Globus pallidus (tissue), 1 donor: ENCODE measurements around the gene PTGDS.

ENCODE experiments used
- DNase-seq: peaks from one replicate; pipeline ENCODE4 v3.0.0-alpha.2; 2015; ENCODE audit warnings: low spot score

The PTGDS gene

DNA sequence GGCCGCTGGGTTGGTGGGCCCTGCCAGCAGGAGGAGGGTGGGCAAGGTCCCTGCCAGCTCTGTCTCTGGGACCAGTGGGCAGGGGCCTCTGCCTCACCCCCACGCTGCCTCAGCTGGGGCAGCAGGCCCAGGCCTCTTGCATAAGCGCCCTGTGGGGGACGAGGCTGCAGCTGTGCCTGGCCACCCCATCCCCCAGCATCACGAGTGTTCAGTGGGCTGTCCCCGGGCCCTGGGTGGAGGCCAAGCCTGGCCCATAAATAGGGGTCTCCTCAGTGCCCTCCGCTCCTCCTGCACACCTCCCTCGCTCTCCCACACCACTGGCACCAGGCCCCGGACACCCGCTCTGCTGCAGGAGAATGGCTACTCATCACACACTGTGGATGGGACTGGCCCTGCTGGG, at the start of gene PTGDS:
PTGDS (plus strand) TSS at position 282 of the 400 bp plus-strand sequence; CDS start at position 357, 75 bp downstream.
- peak; percentile 98 for DNase-seq

DNA sequence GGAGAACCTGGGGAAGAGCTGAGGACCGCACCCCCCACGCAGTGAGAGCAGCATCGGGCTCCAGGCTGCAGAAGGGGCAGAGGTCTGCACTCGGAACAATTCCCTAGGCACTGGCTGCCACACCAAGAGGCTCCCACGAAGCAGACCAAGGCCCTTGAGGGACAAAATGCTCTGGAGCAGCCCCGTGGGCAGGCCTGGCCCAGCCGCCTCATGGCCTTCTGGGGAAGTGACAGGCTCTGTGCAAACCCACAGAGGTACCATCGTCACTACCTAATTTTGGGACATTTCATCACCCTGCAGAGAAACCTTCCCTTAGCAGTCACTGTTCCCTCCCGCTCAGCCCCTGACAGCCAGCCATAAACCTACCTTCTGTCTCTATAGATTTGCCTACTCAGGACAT, 48.7 kb upstream of the PTGDS start:
- DNase-seq = no peak

DNA sequence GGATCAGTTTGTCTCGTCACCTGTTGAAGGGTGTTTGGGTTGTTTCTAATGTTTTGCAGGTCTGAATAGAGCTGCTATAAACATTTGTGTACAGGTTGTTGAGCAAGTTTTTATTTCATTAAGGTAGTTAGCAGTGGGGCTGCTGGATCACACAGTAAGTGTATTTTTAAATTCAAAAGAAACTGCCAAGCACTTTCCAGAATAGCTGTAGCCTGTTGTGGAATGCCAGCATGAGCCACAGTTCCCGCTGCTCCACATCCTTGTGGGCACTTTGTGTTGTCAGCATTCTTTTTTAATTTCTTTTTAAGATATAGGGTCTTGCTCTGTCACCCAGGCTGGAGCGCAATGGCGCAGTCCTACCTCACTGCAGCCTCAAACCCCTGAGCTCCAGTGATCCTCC, 47.3 kb upstream of the PTGDS start:
- DNase-seq = no peak

DNA sequence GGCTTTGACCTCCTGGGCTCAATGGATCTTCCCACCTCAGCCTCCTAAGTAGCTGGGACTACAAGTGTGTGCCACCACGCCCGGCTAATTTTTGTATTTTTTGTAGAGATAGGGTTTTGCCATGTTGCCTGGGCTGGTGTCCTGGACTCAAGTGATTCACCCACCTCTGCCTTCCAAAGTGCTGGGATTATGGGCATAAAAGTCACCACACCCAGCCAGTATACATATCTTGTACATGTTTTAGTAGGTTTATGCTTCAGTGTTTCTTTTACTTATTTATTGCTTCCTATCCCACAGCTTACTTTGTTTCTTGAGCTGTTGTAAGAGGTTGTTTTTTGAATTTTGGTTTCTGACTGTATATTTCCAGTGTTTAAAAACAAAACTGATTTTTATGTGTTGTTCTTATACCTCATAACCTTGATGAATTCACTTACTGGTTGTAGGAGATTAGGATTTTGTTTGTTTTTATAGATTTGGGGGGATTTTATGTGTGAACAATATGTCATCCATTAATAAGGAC, 45.6 kb upstream of the PTGDS start:
- no peak for DNase-seq

DNA sequence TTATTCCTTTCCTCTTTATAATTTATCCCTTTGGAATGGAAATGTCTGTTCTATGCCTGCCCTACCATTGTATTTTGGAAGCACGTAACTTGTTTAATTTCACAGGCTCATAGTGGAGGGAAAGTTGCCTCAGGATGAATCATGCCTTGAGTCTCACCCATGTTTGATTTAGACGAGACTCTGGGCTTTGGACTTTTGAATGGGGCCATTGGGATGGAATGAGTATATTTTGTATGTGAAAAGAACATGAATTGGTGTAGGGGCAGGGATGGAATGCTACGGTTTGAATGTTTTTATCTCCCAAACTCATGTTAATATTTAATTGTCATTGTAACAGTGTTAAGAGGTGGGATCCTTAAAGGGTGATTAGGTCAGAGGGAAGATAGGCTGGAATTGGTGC, 43.0 kb upstream of the PTGDS start:
- DNase-seq = no peak

DNA sequence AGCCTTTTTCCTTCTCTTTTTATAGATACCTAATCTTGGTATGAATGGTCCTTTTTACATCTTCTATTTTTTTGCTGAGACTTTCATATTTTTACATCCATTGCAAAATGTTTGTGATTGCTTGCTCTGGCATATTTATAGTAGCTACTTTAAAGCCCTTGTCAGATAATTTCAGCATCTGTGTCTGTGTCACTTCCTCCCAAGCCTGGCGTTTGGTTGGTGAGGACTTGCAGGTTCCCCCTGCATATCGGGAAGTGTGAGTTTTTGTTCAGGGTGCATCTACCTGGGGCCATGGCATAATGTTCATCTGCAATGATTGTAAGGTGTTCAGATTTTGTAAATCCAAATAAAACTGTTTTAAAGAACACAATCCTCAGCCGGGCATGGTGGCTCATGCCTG, 41.7 kb upstream of the PTGDS start:
- no peak for DNase-seq

DNA sequence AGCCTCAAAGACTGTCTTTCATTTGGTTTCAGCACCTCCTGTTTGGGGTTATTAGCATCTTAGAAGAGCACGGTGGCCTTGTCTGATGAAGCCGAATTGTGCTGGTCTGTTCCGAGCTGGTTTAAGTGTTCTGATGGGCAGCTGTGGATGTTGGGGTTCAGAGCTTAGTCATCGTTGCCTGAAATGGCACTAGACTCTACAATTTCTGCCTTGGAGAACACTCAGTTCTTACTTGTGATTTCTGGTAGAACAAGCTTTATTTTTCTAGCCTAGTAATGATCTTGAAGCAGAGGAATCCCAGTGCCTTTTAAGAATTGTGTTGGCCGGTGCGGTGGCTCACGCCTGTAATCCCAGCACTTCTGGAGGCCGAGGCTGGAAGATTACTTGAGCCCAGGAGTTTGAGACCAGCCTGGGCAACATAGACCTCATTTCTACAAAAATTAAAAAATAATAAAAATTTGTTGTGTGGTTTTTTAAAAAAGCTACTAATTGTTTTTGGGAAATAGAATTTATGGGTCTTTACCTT, 40.6 kb upstream of the PTGDS start:
- DNase-seq = no peak

DNA sequence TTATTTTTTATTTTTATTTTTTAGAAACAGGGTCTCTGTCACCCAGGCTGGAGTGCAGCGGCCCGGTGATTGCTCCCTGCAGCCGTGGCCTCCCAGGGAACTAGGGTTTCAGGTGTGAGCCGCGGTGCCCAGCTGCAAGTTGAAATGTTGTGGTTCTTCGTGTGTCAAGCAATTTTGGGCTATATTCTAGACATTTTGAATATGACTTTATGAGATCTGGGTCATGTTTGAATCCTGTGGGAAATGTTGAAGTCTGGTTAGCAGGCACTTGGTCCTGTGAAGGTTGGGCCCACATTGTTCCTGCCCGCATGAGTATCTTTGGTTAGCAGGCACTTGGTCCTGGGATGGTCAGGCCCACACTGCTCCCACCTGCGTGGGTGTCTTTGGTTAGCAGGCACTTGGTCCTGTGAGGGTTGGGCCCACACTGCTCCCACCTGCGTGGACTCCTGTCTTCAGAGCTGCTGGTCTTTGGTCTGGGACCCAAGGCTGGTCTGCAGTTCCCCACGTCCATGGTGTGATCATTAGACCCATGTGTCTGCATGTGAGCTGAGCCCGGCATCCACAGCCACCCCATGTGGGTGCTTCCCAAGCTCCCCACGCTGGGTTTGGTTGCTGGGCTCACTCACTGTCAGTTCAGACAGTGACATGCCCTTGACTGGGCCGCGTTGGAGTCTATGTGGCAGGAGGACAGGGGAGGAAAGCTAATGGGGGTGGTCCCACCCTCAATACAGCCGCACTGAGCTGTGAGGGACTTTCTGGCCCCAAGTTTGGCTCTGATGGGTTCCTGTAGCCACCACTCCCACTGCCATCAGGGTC, 39.9 kb upstream of the PTGDS start:
- no peak for DNase-seq

DNA sequence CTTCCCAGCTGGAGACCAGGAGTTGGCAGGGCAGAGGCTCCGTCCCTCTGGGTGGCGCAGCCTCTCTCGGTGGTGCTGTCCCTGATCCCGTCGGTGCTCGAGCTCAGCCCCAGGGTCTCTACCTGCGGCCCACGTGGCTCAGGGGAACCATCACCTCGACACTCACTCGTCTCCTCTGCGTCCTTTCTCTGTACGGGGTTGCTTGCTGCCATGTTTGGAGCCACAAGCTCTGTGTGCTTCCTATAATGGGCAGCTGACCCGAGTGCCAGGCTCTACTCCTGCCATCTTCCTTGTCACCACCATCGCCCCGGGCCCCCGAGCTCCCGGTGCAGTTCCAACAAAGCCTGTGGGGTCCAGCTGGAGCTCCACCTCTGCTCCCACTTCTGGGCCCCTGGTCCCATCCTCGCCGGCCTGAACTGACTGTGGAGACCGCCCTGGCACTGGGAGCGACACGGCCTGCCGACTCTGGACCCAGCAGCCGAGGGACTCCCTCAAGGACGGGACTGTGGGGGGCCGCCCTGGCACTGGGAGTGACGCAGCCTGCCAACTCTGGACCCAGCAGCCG, 37.8 kb upstream of the PTGDS start:
- no peak for DNase-seq

DNA sequence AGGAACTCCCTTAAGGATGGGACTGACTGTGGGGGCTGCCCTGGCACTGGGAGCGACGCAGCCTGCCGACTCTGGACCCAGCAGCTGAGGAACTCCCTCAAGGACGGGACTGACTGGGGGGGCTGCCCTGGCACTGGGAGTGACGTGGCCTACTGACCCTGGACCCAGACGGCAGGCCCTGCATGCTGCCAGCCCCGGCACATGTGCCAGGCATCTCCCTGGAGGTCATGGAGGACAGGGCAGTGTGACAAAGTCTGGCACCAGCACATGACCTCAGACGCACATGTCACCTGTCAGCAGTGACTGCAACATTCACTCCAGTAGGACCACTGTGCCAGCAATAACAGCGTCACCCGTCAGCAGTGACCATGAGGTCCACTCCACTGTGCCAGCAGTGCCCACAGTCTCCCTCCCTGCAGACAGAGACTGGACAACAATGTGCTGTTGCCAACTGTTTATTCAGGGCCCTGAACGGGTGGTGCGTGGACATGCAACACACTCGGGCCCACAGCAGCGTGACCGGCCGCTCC, 37.2 kb upstream of the PTGDS start:
- DNase-seq = peak; percentile 91

DNA sequence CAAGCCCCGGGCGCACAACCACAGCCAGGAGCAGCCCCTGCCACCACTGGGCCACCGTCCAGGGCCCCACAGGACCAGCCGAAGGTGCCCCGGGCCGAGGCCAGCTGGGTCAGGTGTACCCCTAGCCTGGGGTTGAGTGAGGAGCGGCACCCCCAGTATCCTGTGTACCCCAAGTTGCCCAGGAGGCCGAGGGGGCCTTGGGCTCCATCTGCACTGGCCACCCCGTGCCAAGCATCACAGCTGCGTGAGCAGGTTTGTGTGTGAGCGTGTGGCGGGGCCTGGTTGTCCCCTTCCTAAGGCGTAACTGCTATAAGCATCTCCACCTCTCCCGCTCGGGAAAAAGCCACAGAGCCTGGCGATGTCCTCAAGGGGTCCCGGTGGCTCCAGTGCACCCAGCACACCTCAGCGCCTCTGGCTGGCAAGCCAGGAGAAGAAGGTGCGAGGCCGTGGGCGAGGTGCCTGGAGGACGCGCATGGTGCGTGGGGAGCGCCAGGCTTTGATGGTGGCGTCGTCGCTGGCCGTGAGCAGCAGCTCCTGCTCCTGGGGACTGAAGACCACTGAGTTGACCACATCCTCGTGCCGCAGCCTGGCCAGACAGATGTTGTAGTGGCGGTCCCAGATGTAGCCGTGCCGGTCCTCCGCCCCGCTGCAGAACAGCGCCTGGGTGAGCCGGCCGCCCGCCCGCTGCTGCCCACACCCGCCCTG, 36.6 kb upstream of the PTGDS start:
- DNase-seq = no peak

DNA sequence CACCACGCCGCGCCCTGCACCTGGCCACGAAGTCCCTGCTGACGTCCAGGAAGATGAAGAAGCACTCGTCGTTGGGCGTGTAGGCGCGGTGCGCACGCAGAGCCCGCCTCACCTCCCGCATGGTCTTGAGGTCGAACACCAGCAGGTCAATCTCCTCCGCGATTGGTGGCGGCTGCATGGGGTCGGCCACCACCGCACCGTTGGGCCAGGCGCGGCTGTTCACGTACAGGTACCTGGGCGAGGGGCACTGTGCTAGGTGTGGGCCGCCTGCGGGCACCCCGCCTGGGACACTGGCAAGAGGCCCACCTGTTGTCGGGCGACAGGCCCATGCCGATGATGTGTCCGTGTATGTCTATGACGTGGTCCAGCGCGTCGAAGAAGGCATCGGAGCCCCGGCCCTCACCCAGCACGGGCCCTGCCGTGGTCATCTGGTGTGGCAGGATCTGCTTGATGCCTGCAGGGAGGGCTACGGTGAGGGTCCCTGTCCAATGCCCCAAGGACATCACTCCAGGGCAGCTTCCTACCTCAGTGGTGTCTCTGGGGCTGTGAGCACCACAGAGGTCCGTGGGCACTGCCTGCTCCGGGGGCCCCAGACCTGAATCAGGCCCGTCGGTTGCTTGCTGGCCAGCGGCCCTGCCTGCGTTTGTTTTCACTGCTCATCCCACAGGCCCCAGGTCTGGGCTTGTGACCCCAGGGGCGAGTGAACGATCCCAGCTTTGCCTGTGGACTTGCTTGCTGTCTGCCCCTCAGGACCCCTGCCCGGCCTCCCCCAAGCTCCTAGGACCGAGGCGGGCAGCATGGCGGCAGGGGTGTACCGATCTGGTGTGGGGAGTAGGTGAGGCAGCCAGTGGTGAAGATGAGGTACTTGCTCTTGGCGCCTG, 35.8 kb upstream of the PTGDS start:
- no peak for DNase-seq

DNA sequence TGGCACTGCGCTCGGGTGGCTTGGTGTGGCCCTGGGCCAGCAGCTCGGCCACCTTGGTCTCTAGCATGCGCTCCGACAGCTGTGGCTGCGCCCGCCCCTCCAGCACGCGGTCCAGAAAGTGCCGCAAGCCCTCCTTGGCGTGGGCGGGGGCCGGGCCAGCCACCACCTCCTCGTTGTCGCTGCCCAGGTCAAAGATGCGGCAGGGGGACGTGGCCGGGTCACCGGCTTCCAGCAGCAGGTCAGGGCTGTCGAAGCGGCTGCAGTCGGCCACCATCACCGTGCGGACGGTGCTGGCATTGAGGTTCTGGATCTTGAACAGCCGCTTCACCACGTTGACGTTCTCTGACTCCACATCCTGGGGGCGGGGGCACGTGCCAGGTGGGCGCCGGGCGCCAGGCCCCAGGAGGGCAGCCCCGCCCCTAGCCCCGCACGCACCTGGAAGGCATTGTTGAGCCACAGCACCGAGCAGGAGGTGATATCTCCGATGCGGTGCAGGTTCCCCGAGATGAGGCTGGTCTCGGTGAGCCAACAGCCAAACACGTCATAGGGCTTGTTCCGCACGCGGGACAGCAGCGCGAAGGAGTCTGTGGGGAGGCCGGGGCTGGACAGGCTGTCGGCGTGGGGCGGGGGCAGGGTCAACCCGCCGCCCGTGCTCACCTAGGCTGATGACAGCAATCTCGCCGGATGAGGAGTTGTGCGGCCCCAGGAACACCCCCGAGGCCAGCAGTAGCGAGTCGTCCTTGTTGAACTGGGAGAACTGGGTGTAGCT, 35.0 kb upstream of the PTGDS start:
- no peak for DNase-seq

DNA sequence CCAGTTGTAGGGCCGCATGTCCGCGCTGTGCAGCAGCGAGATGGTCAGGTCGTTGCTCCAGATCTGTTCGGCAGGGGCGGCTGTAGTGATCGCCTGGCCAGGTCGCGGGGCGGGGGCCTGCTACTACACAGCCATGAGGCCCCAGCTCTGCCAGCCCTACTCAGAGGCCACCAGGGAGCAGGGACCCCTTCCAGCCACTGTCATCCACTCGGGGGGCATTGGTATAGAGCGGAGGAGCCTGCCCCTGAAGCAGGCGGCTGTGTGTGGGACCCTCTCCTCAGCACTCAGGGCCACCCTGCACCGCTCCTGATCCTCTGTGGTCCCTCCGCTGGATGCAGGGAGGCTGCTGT, 34.4 kb upstream of the PTGDS start:
- DNase-seq = no peak

DNA sequence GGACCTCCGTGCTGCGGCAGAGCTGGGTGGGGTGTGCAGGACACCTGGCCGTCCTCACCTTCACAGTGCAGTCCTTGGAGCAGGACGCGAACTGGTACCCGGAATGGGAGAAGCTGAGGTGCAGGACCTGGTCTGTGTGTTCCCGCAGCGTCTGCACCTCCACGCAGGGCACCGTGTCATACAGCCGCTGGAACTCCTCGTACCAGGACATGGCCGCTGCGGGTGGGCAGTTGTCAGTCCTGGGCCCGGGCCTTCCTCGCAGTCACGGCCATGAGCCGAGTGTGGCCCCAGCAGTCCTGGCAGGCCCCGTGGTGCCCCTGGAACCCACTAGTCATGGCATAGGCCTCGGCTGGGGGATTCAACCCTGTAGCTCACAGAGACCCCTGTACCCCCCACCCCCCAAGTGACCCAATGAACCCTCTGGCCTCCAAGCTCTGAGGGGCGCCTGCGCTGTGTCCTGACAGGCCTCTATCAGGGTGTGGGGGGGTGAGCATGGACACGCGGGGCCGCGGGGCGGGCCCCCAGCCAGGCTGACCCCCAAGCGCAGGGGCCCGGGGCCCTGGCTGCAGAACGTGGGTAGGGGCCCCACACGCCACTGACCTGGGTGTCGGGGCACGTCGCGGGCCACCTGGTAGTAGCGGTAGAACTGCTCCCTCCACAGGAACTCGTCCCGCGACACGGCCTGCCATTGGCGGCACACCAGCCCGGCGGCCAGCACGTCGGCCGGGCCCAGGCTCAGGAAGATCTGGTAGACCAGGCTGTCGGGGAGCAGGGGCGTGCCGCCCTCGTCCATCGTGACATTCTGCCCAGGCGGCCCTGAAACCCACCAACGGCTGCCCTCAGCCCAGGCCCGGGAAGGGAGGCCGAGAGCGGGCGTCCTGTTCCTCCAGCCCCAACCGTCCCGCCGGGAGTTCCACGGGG, 33.8 kb upstream of the PTGDS start:
- no peak for DNase-seq

DNA sequence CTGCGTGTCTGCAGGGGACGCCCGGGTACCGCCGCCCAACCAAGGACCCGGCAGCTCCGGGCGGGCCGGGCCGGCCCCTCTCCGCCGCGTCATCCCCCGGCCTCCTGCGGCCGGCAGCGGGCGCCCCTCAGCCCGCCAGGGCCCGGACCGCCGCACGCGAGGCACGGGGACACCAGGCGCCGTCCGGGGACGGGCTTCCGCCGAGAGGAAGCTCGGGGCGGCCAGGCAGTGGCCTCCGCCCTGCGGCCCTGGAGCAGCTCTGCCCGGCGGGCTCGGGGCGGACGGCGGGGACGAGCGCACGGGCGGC, 33.1 kb upstream of the PTGDS start:
- DNase-seq = peak; percentile 51

DNA sequence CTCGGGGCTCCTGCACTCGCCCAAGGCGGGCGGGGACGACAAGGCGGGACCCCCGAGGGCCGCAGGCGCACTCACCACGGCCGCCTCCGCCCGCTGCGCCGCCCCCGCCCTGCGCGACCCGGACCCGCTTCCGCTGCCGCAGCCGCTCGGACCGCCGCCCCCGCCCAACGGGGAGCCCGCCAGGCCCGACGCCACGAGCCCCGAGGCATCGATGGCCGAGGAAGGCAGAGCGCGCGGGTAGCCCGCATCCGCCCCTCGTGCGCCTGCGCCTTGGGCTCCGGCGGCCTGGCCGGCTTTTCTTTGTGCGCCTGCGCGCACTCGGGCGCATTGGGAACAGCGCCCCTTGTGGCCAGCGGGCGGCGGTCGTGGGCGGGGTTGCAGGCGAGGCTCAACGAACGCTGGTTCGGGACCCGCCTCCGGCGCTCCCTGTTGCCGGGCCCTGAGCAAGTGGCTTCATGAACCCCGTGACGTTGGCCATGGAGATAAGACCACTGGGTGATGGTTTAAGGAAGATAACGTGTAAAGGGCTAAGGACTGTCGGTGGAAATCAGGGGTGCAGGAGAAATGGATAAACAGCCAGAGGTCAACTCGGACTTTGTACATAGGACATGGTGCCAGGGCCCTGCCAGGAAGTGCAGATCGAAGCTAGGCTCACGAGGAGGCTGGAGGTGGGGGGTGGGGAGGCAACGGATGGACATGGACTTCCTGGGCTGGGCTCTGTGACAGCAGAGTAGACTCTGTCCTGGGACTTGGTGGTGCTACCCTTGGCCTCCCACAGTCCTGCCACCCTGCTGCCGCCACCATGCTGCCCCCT, 32.6 kb upstream of the PTGDS start, which contains the start of the genes C8G and FBXW5:
C8G (plus strand) TSS at position 725 of the 814 bp plus-strand sequence; CDS start at position 803, 78 bp downstream.
FBXW5 (minus strand) TSS at position 220 of the 814 bp plus-strand sequence. CDS start 655 bp downstream, outside the sequence.
- DNase-seq = peak; percentile 92

DNA sequence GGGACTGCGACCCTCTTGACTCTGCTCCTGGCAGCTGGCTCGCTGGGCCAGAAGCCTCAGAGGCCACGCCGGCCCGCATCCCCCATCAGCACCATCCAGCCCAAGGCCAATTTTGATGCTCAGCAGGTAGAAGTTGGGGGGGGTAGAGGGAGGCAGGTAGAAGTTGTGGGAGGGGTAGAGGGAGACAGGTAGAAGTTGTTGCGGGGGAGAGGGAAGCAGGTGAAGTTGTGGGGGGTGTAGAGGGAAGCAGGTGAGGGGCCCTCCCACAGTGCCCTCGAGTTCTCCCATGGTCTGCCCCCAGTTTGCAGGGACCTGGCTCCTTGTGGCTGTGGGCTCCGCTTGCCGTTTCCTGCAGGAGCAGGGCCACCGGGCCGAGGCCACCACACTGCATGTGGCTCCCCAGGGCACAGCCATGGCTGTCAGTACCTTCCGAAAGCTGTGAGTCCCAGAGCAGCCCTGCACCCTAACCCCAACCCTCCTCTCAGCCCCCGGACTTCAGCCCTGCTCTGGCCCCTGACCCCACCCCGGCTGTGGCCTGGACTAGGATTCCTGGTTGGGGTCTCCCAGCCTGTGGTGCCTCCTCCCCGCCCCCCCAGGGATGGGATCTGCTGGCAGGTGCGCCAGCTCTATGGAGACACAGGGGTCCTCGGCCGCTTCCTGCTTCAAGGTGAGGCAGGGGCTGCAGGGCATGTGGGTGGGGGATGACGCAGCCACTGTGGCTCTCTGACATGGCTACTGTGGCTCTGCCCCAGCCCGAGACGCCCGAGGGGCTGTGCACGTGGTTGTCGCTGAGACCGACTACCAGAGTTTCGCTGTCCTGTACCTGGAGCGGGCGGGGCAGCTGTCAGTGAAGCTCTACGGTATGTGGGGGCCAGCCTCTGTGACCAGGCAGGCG, 31.7 kb upstream of the PTGDS start:
- DNase-seq = no peak
